Measurements from ENCODE around the gene FANCC.

DNA sequence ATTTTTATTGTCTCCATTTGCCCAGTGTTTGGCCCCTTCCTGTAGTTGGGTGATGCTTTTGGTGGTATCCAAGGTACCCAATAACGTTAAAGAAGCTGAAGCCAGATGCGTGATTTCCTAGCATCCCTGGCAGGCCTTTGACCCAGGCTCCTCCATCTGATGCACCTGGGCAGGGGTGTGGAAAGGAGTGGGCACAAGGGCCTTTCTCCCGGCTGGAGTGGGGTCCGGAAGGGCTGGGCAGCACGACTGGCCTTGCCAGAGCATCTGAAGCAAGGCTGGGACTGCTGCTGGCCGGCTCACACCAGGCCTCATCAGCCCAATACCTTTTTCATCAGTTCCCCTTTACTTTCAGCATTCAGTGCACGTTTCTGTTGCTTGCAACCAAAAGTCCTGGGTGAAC is 220.2 kb downstream of the FANCC start:
- no peak for TF ChIP-seq EZH2 (IDR thresholded peaks at IDR 0.05; ENCODE audit: borderline replicate concordance, low read depth, low read length, severe bottlenecking)
- TF ChIP-seq CTCF (IDR thresholded peaks at IDR 0.05; ENCODE audit: borderline replicate concordance, extremely low read depth, low read length, poor library complexity, severe bottlenecking) = no peak

All from DND-41 (cell line).